Hematopoietic multipotent progenitor cell treated with erythropoietin and hydrocortisone succinate and interleukin-3 and kit ligand, for 17 days (in vitro differentiated cells): ENCODE results near the gene DPP6.
"Not testable (repeated sequence)": the region's sequence is repeated elsewhere in the genome, so short reads cannot be mapped to it uniquely, and the experiment has no call there.

ENCODE experiments used
- DNase-seq: peaks from one replicate; pipeline ENCODE4 v3.0.0-alpha.2; 2015; ENCODE audit warnings: low spot score

The DPP6 gene

GRCh38 chr7:154666768-154667167 is 614.6 kb downstream of the DPP6 start:
- no peak for DNase-seq

DNA sequence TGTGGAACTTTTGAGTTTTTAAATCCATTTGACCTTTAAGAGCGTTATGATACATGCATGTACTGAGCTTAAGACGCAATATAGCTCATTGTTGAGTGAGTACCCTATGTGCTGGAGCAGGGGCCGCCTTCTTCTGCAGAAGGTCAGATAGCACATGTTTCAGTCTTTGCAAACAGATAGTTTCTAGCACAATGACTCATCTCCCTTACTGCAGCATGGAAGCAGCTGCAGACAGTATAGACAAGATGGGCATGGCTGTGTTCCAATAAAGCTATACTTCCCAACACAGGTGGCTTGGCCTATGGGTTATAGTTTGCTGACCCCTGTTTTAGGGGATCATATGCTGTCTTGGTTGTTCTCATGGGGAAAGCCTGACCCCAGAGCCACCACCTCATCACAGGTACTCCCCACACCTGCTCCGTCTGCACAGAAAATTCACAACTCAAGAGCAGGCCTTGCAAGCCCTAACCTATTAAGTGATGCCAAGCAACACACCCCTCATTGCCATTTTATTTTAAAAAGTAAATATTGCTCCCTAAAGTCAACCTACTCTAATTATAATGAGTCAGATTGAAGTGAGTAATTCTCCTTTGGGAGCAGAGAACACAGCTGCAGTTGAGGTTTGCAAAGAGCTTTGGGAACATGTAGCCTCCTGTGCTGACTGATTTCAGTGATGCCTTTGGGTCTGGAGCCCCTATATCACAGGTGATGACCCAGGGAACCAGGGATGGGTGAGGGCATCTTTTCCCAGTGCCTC is 620.6 kb downstream of the DPP6 start:
- DNase-seq = no peak

DNA sequence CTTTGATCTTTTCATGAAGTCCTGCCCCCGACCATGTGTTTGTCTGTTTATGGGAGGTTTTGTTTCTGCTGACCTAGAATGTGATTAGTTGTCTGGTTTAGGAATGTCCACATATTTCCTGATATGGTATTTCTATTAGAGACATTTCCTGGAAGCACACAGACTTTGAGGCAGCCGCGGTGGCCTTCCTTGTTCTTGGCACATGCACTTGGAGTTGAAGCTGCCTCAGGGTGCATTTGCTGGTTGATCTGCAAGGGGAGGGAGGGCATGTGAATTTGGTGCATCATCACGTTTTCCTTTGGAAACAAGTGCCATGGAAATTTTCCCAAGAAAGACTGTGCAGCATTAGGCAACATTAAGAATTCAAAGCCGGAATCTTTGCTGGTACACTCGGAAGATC is 622.0 kb downstream of the DPP6 start:
- no peak for DNase-seq

DNA sequence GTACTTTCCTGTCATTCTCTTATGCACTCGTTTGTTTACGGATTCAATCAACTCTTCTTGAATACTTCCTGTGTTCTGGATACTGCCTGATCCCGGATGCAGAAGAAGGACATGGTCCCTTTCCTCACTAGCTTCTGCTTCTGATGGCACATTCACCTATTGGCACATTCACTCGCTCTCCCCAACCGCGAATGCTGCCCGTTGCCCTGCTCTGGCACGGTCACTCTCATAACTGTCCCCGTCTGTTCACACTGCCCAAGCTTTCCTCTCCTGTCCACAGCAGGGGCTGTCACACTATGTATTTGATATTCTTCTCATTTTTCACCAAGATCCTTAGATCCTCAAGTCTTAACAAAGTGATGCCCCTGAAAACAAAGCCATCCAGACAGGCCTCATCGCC is 623.4 kb downstream of the DPP6 start:
- DNase-seq = no peak

DNA sequence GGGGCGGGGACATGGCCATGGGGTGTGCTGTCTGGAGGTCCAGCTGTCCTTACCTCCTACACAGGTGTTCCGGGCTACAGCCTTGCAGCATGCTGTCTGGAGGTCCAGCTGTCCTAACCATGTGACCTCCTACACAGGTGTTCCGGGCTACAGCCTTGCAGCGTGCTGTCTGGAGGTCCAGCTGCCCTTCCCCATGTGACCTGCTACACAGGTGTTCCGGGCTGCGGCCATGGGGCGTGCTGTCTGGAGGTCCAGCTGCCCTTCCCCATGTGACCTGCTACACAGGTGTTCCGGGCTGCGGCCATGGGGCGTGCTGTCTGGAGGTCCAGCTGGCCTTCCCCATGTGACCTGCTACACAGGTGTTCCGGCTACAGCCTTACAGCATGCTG is 623.8 kb downstream of the DPP6 start:
- DNase-seq = not testable (repeated sequence)

DNA sequence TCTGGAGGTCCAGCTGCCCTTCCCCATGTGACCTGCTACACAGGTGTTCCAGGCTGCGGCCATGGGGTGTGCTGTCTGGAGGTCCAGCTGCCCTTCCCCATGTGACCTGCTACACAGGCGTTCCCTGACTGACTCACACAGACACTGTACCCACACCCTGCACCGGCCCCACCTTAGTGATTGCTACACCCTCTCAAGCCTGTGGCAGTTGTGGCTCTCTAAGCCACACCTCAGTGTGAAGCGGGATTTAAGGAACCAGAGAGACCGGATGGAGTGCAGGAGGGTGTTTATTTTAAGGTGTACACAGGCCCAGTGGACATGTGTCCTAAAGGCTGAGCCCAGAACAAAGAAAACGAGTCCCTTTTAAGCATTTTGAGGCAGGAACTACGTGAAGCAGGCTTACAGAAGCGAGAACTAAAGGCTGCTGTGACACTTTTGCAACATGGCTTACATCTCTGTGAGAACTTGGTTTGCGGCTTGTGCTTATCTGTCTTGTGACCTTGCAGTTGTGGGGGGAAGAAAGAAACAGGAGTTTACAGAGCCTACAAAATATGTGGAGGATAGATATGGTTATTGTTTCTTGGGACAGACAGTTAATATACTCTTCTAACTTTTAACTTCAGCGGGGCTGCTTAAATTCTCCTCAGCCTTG is 624.4 kb downstream of the DPP6 start:
- no peak for DNase-seq

- DNase-seq = no peak
These were observed 625.3 kb downstream of the DPP6 start for GRCh38 chr7:154677454-154677853.

GRCh38 chr7:154678001-154678550 is 625.9 kb downstream of the DPP6 start:
- DNase-seq = not testable (repeated sequence)

DNA sequence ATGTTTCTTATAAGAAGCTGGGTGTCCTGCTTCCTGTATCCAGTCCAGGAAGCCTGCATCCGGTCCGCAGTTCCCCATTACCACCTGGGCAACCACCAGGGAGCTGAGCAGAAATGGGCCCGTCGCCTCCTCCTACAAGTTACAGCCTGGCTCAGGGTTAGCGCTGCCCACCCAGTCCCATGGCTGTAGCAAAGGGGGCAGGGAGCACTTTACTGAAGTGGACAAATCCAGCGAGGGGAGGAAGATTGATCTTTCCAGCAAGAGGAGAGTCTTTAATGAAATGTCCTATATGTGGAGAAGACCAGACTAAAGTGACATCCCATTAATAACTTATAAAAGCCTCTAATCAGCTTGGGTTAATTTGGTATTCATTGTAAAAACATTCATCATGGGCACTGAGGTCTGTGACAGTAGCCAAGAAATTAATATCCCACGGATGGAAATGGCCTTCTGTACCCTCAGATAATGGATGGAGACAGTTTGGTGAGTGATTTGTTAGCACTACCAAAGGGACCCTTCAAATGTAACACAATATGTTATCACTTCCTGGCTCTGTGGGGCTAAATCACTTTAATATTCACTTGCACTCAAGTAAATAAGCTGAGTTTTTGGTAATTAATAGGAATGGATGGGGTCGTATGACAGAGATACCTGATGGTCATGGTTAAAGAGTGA is 627.3 kb downstream of the DPP6 start:
- no peak for DNase-seq

- no peak for DNase-seq
These were observed 628.9 kb downstream of the DPP6 start for GRCh38 chr7:154680894-154681659.

DNA sequence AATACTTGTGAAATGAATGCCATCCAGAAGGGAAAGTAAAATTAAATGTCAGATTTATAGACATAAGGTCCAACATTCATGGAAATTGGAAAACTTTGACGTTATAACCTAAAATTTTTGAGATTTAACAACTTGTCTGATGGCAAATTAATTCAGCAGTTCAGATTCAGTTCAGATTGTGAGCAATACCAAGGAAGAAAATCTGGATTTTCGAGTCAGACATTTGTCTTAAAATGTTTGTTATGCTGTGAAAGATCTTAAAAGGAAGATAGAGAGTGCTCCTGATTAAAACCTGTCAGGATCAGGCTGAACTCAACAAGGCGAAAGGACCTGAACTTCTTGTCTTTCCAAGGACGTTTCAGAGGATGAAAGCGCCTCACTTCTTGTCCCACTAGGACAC is 629.8 kb downstream of the DPP6 start:
- no peak for DNase-seq

- DNase-seq = no peak
These were observed 632.7 kb downstream of the DPP6 start for GRCh38 chr7:154684666-154685563.

DNA sequence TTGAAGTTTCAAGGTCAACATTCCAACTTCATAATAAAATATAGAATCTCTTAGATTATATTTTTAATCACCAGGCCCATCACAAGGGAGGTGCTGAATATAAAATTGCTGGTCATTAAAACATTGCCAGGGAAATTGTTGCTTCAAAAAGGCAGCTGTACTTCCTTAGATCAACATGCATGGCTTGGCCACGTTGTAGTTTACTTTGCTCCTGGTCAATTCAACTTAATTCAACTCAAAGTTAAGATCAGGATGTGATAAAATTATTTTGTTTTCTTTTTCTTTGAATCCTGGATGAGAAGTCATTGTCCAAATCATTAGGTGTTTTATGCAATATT is 633.3 kb downstream of the DPP6 start:
- DNase-seq = no peak

DNA sequence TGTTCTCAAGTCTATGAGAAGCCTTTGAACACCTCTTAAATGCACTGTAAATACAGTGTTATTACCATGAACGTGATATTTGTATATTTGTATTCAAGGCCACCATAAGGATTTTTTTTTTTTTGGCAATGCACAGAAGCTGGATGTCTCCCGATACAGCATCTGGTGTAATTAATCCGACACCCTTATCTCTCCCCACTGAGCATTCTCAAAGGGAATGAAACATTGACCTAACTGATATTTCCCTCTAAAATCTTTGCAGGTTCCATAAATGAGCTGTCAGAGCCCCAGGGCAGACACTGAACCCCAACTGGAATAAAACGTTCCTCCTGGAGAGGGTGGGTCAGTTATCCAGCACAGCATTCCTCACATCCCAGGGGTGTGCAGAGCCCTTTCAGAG is 634.1 kb downstream of the DPP6 start:
- no peak for DNase-seq

- DNase-seq = no peak
These were observed 636.8 kb downstream of the DPP6 start for GRCh38 chr7:154688952-154689351.

DNA sequence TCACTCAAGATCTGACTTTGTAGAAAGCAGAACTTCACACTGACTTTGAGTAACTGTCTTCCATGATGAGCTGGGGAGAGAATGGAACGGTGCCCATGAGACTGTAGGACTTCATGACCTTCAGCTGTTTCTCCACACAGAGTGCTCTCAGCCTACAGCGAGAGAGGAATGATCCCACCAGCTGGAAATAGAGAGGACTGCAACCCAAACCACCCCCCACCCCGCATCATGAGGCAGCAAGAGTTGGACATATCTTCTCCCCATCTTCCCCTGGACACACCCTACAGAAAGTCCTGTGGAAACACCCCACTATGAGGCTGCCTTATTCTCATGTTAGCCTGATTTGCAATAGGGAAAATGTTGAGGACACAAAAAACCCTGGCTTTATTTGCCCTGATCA is 638.2 kb downstream of the DPP6 start:
- DNase-seq = no peak

DNA sequence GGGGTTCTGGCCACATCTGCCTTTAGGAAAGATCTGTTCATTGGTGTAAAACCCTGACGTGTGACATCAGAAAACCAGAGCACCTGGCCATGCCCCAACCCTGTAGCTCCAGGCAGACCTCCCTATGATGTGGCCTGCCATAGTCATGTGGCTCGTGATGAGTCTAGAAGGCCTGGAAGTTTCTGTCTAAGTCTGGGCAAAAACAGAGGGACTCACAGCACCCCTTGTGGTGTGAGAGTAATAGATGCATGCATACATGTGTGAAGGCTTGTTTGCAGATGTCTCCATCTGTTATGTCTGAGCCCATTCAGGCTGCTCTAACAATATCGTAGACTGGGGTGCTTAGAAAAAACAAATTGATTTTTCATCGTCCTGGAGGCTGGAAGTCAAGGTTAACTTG is 641.5 kb downstream of the DPP6 start:
- no peak for DNase-seq

DNA sequence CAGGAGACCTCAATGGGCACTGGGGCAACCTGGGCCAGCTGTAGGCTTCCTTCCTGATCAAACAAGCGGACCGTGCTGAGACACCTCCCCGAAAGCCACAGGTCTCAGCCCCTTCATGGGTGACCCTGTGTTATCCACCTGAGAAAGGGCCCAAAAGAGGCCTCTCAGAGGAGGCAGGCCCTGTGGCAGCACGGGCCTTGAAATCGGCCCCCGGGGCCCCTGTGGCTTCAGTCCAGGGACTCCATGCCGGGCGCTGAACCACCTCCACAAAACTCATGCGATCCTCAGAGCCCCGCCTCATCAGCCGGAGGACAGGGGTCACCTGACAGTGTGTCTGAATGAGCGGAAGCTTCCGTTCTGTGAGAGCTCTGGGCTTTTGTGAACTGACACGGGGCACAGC is 643.6 kb downstream of the DPP6 start:
- no peak for DNase-seq

DNA sequence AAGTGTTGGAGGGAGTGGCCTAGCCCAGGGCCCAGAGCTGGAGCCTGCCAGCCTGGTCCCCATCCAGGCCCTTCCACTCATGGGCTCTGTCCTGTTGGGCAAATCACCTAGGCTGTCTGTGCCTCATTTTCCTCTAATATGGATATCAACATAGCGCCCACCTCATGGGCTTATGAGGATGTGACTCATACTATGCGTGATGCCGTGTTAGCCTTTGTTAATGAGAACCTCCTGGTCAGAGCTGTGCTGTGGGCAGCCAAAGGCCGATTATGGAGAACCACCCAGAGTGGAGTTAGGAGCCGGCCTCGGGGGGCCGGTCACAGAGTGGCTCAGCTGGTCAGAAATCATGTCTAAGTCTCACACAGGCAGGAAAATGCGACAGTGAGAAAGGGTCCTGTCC is 644.4 kb downstream of the DPP6 start:
- DNase-seq = no peak

- DNase-seq = no peak
These were observed 646.6 kb downstream of the DPP6 start for GRCh38 chr7:154698726-154699291.

DNA sequence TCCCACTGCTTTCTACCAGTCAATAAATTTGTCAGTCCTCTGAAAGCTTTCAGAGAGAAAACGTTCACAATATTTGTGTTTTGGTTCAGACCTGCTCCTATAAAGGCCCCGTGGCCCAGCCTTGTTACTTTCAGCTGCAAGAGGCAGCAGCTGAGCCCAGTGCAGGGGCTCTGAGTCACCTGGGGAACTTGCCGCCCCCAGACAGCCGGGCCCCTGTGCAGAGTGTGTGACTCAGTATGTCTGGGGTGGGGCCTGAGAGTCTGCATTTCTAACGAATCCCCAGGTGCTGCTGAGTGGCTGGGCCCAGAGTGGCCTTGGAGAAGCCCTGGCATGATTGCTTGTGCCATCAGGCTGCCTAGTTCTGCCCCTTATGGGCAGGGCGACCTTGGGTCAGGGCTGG is 647.2 kb downstream of the DPP6 start:
- DNase-seq = no peak
